ENCODE data around the gene SF3A2. TPM values are rescaled to one million over a fixed set of nuclear protein-coding genes. Genes with fewer than 3 reads are reported as not detected.

The SF3A2 gene
- total RNA-seq, 1 donor from 2014 or later, result 129 TPM

GRCh38 chr19:2225415-2226050 lies 11.1 kb upstream of the SF3A2 start:
- Mint-ChIP-seq H3K4me3 (no peak overlapping the region), H3K27me3 (no peaks in the 10 kb centered on the region), H3K9me3 (no peaks in the 10 kb centered on the region), H3K27ac (no peak overlapping the region), H3K4me1 (ENCODE audit: unreplicated experiment) (no peaks in the 10 kb centered on the region), H3K36me3 (no peaks in the 10 kb centered on the region)
- DNase-seq (ENCODE audit: extremely low spot score, unreplicated experiment), result no peak
- TF ChIP-seq CTCF (conservative IDR thresholded peaks at IDR 0.05), result no peak

- H3K4me1 Mint-ChIP-seq (ENCODE audit: unreplicated experiment), result no peaks in the 10 kb centered on the region
- TF ChIP-seq CTCF (conservative IDR thresholded peaks at IDR 0.05), result no peak
- H3K4me3 Mint-ChIP-seq, result no peak overlapping the region
- no peaks in the 10 kb centered on the region for H3K36me3 Mint-ChIP-seq
- H3K27ac Mint-ChIP-seq, result no peak overlapping the region
- H3K27me3 Mint-ChIP-seq, result no peaks in the 10 kb centered on the region
- no peak for DNase-seq (ENCODE audit: extremely low spot score, unreplicated experiment)
- H3K9me3 Mint-ChIP-seq, result no peaks in the 10 kb centered on the region
Observed at GRCh38 chr19:2226051-2226839, 10.4 kb upstream of the SF3A2 start.

- TF ChIP-seq CTCF (conservative IDR thresholded peaks at IDR 0.05), result no peak
- H3K9me3 Mint-ChIP-seq, result no peaks in the 10 kb centered on the region
- DNase-seq (ENCODE audit: extremely low spot score, unreplicated experiment), result no peak
- no peak overlapping the region for H3K4me3 Mint-ChIP-seq
- no peak overlapping the region for H3K27ac Mint-ChIP-seq
- no peaks in the 10 kb centered on the region for H3K27me3 Mint-ChIP-seq
- no peaks in the 10 kb centered on the region for H3K36me3 Mint-ChIP-seq
- H3K4me1 Mint-ChIP-seq (ENCODE audit: unreplicated experiment), result no peaks in the 10 kb centered on the region
Observed at GRCh38 chr19:2226840-2227360, 9.7 kb upstream of the SF3A2 start.

GRCh38 chr19:2227415-2228156 lies 9.0 kb upstream of the SF3A2 start:
- no peaks in the 10 kb centered on the region for H3K27me3 Mint-ChIP-seq
- H3K9me3 Mint-ChIP-seq, result no peaks in the 10 kb centered on the region
- no peak for DNase-seq (ENCODE audit: extremely low spot score, unreplicated experiment)
- no peak overlapping the region for H3K4me3 Mint-ChIP-seq
- no peaks in the 10 kb centered on the region for H3K4me1 Mint-ChIP-seq (ENCODE audit: unreplicated experiment)
- no peaks in the 10 kb centered on the region for H3K36me3 Mint-ChIP-seq
- H3K27ac Mint-ChIP-seq, result no peak overlapping the region
- no peak for TF ChIP-seq CTCF (conservative IDR thresholded peaks at IDR 0.05)

- H3K4me3 Mint-ChIP-seq, result no peak overlapping the region
- H3K9me3 Mint-ChIP-seq, result no peaks in the 10 kb centered on the region
- H3K27ac Mint-ChIP-seq, result no peak overlapping the region
Observed at GRCh38 chr19:2228157-2229030, 8.2 kb upstream of the SF3A2 start.

More at GRCh38 chr19:2228157-2229030, 8.2 kb upstream of the SF3A2 start:
- no peaks in the 10 kb centered on the region for H3K27me3 Mint-ChIP-seq
- no peak for DNase-seq (ENCODE audit: extremely low spot score, unreplicated experiment)
- no peaks in the 10 kb centered on the region for H3K4me1 Mint-ChIP-seq (ENCODE audit: unreplicated experiment)
- TF ChIP-seq CTCF (conservative IDR thresholded peaks at IDR 0.05), result no peak
- no peaks in the 10 kb centered on the region for H3K36me3 Mint-ChIP-seq

Data from type B pancreatic cell (in vitro differentiated cells).